Stimulated activated CD8-positive, alpha-beta memory T cell treated with anti-CD3 and anti-CD28 coated beads, Interleukin-4, amount 100 ng/mL, for 1 hour (primary cell): ENCODE results near the gene RPP38.

Experiments used
- DNase-seq, 2 donors: peaks; one replicate each; pipeline ENCODE4 v3.0.0-alpha.2; 2020; ENCODE audit warnings: low read depth in 2 of 2, low spot score in 1 of 2

The RPP38 gene

DNA sequence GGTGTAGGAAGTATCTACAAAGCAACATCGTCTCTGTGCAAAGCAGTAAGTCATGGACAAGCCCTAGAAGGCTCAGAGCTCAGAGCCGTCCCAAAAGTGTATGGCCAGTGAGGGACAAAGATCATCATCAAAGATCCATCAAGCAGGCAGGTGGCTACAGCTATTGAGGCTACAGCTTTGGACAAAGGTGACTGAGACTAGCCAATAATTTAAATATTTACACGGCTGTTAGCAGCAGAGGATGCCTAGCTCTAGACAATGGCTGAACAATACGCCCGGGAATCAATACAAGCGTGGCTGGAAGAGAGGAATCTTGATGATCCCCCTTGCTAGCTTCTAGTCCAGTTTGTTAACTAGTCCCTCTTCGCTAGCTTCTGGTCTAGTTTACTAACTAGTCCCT, 53.4 kb downstream of the RPP38 start:
- DNase-seq, result no peak

DNA sequence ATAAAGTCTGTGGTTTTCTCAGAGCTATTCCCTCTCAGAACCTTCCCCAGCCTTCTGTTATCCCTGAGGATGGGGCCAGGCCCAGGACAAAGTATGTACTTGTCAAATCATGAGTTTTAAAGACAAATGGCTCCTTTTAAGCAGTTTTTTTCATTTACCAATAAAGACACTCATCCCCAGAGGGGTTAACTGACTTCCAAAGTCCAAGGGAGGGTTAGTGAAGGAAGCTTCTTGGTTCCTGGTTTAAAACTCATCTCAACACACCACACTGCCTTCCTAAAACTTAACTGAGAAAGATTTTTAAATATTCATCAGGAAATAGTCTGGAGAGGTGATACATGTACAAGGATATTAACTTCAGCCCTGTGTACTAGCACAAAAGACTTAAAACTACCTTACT, 55.4 kb downstream of the RPP38 start:
- DNase-seq, result no peak
